IPS-NIHi11 (cell line): Measurements from ENCODE around the gene BACE1-AS.
A peak's percentile ranks its signal among the peaks of the same experiment; 100 is the strongest.
"Not testable (repeated sequence)": the region's sequence is repeated elsewhere in the genome, so short reads cannot be mapped to it uniquely, and the experiment has no call there.

Source experiments
- DNase-seq: peaks from one replicate; pipeline ENCODE4 v3.0.0; 2012; ENCODE audit warnings: mixed read lengths, low spot score

Gene BACE1-AS

DNA sequence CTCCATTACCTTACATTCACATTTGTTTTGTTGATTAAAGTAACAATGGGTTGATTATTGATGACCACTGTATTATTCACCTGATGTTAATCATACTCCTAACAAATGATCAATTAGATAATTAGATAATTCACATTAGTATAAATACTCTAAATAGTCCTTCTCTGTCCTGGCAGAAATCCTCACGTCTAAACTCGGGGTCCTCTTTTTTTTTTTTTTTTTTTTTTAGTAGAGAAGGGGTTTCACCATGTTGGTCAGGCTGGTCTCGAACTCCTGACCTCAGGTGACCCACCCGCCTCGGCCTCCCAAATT lies 36.1 kb downstream of the BACE1-AS start:
- DNase-seq = not testable (repeated sequence)

DNA sequence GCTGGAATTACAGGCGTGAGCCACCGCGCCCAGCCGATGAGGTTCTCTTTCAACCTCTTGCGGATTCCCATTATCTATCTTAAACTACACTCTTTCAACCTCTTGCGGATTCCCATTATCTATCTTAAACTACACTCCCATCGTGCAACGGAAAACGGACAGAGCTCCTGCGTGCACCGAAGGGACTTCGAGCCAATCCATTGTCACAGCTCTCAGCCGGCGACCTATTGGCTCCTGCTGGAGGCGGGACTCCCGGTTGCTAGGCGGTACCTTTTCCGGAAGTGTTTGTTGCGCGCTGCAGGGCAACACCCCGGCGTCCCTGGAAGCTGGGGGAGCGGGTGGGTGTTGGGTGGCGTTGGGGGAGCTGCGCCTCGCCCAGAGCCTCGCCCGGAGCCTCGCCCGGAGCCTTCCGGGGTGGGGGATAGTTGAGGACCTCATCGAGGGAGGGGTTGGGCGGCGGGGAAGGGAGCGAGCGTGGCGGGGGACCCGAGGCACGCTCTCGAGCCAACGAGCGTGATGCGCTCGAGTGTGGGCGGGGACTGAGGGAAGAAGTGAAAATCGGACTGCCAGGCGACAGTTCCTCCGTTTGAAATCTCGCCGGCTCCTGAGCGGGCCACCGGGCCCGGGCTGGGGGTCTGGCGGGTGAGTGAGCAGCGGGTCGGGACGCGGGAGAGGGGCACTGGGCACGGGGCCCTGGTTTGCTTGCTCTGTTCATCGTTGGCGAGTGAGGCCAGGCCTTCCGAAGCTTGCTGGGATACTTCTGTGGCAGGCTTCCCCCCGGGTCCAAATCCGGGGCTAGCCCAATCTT lies 36.6 kb downstream of the BACE1-AS start, which contains the start of gene CEP164:
Gene CEP164, plus strand, starts transcription at position 288 of the 808 bp plus-strand sequence. CDS start 10,733 bp downstream, outside the sequence.
- peak; percentile 99 for DNase-seq

DNA sequence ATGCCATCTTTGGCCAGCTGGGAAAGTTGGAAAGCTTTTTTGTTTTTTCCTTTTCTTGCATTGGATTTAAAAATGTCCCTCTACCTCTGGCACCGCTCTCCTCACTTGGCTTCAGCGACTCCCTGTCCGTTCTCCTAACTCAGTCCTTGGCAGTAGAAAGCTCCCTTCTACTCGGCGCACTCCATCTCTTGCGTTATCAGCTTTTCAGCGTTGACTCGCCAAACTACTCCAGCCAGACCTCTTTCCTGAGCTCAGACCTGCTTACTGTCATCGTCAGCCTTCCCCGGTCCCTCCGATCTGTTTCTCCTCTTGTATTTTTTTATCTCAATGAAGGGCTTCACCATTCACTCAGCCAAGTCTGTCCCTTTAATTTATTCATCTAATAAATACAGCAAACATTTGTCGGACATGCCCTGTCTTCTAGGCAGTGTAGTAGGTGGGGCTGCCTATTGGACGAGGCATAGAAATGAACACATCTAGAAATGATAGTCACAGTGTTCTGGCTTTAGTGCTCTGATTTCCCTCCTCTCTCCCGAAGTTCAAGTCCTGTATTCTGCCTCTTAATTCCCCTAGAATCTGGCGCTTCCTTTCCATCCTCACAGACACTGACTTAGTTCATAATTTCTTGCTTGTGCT lies 37.3 kb downstream of the BACE1-AS start:
- DNase-seq = peak; percentile 16

DNA sequence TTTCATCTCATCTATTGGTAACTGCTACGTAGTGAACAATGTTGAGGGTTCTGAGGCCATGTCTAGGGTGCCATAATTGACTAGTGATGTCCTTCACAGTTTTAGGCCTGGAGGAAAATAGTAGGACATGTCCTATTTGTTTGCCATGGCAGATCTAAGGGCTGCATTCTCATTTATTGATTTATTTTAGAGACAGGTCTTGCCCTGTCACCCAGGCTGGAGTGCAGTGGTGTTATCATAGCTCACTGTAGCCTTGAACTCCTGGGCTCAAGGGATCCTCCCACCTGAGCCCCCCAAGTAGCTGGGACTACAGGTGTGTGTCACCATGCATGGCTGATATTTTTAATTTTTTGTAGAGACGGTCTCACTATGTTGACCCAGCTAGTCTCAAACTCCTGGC lies 41.7 kb downstream of the BACE1-AS start:
- no peak for DNase-seq

DNA sequence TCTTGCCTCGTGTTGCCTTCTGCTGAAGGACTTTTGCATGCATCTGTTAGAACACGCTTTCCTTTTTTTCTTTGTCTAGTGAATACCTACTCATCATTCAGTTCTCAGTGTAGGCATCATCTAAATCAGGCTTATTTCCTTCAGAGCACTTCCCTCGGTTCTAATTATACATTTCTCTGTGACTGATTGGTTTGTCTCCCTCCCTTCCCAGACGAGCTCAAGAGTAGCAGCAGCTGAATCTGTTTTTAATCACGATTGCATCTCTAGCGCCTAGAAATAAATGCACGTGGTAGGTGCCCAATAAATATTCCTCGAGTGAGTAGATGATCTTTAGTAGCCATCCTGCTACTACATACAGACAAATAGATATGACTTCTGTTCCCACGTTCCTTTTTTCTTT lies 42.8 kb downstream of the BACE1-AS start:
- DNase-seq = no peak

DNA sequence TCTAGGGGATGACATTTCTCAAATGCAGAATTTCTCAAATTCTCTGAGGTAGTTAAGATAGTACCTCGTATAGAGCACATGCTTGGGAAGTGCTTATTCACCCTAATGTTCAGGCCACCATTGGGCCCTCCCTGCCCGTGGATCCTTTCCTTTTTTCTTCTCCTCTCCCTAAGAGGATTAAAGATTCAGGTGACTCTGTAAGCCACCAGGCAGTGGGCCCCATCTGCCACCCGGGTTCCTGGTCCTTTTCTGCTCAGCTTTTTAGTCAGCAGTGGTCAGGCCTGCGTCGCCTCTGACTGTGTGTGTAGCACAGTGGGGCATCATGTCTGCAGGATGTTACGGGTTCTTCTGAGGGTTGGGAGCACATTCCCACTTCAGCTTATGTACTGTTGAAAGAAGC lies 43.8 kb downstream of the BACE1-AS start:
- no peak for DNase-seq

DNA sequence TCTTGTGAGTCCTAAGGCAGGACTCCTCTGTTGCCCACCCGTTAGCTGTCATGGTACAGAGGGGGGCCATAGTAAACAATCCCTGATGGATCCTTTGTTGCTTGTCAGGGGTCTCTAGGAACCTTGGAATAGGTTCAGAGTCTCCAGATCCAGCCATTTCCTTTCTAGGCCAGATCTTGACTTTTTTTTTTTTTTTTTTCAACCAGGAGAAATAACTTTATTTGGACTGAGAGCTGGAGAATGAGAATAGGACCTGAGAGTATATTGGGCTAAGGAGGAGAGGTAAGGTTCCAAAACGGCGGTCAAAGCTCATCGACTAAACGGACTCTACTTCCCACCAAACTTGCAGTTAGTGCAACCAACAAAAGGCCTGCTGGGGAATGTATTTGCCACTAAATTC lies 44.3 kb downstream of the BACE1-AS start:
- DNase-seq = no peak

DNA sequence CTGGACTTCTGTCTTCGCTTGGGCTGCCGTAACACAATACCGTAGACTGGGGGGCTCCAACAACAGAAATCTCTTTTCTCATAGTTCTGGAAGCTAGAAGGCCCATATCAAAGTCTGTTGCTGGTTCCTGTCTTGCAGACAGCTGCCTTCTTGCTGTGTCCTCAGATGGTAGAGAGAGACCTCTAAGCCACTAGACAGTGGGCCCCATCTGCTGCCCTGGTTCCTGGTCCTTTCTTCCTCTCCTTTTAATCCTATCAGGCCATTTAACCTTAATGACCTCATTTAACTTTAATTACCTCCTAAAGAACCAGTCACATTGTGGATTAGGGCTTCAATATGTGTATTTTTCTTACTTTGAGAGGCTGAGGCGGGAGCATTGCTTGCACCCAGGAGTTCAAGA lies 45.9 kb downstream of the BACE1-AS start:
- DNase-seq = no peak
